HFFc6 (cell line): ENCODE measurements around the gene MYO1F. TPM values are rescaled to one million over a fixed set of nuclear protein-coding genes. Genes with fewer than 3 reads are reported as not detected.
A peak's percentile ranks its signal among the peaks of the same experiment; 100 is the strongest.

ENCODE experiments used
- DNase-seq: peaks from one replicate; pipeline ENCODE4 v3.0.0-alpha.2; 2018
- H3K27ac Mint-ChIP-seq: 2 replicates; pipeline ENCODE4 v1.8.0; 2020; ENCODE audit warnings: mild to moderate bottlenecking, mixed read lengths
- H3K27me3 Mint-ChIP-seq: 2 replicates; pipeline ENCODE4 v1.8.0; 2021; ENCODE audit warnings: mild to moderate bottlenecking, moderate library complexity, mixed read lengths; ENCODE audit not compliant: insufficient read depth
- H3K36me3 Mint-ChIP-seq: 2 replicates; pipeline ENCODE4 v1.8.0; 2021; ENCODE audit warnings: low read depth, mixed read lengths
- H3K4me1 Mint-ChIP-seq: 2 replicates; pipeline ENCODE4 v1.8.0; 2020; ENCODE audit warnings: low read depth, mixed read lengths
- H3K4me3 Mint-ChIP-seq: 2 replicates; pipeline ENCODE4 v1.8.0; 2020; ENCODE audit warnings: mild to moderate bottlenecking, moderate library complexity, mixed read lengths
- H3K9me3 Mint-ChIP-seq: 2 replicates; pipeline ENCODE4 v1.8.0; 2020; ENCODE audit warnings: mild to moderate bottlenecking, mixed read lengths
- CTCF ChIP-seq: fragments of 200-600 bp; sonication (generic); IDR thresholded peaks from 2 replicates; pipeline ENCODE4 v1.5.0; 2021; ENCODE audit warnings: antibody characterized with exemption, mild to moderate bottlenecking
- total RNA-seq, 6 experiments: library from RNA; stranded (reverse); fragmentation: NEBNext Ultra II Directional; extraction: Animal tissue kit (Norgen Biotek cat#: 25700); gene quantifications; 2 replicates in 1 of 6; 3 replicates in 5 of 6; pipeline ENCODE4 v1.2.3, GENCODE V29; 2021

Gene MYO1F
- total RNA-seq, 6 experiments from 2014 or later = 0.09 to 0.28 (median 0.19) TPM

GRCh38 chr19:8609279-8610040 is 32.2 kb upstream of the MYO1F start:
- Mint-ChIP-seq H3K27me3 (peaks cover 2% of the 10 kb centered on the region; the same call in 1 of the 2 replicates), H3K9me3 (peaks cover 5% of the 10 kb centered on the region; the same call in 1 of the 2 replicates), H3K36me3 (no peaks in the 10 kb centered on the region), H3K27ac (peak overlapping the region; percentile 53), H3K4me1 (peaks cover 33% of the 10 kb centered on the region), H3K4me3 (peak overlapping the region; percentile 84)
- TF ChIP-seq CTCF = peak; percentile 28; the same call in 1 of the 2 replicates
- peak; percentile 6 for DNase-seq

GRCh38 chr19:8608941-8609278 is 31.7 kb upstream of the MYO1F start:
- Mint-ChIP-seq H3K27ac (peak overlapping the region; percentile 19), H3K27me3 (peaks cover 2% of the 10 kb centered on the region; the same call in 1 of the 2 replicates), H3K9me3 (peaks cover 6% of the 10 kb centered on the region; the same call in 1 of the 2 replicates), H3K4me3 (peak overlapping the region; percentile 37), H3K4me1 (peaks cover 33% of the 10 kb centered on the region), H3K36me3 (no peaks in the 10 kb centered on the region)
- no peak for TF ChIP-seq CTCF
- no peak for DNase-seq

- Mint-ChIP-seq H3K9me3 (peaks cover 6% of the 10 kb centered on the region; the same call in 1 of the 2 replicates), H3K4me1 (peaks cover 33% of the 10 kb centered on the region), H3K27ac (no peak overlapping the region; the same call in 1 of the 2 replicates), H3K4me3 (no peak overlapping the region), H3K27me3 (peaks cover 4% of the 10 kb centered on the region), H3K36me3 (peaks cover 5% of the 10 kb centered on the region; the same call in 1 of the 2 replicates)
- no peak for DNase-seq
- TF ChIP-seq CTCF = no peak
Observed at GRCh38 chr19:8607386-8607785, 30.1 kb upstream of the MYO1F start.

GRCh38 chr19:8605514-8605913 is 28.3 kb upstream of the MYO1F start:
- no peak for DNase-seq
- peaks cover 28% of the 10 kb centered on the region for H3K4me1 Mint-ChIP-seq
- H3K27ac Mint-ChIP-seq = no peak overlapping the region
- TF ChIP-seq CTCF = no peak
- H3K27me3 Mint-ChIP-seq = peaks cover 4% of the 10 kb centered on the region
- H3K9me3 Mint-ChIP-seq = peaks cover 6% of the 10 kb centered on the region; the same call in 1 of the 2 replicates
- H3K4me3 Mint-ChIP-seq = no peak overlapping the region
- peaks cover 5% of the 10 kb centered on the region; the same call in 1 of the 2 replicates for H3K36me3 Mint-ChIP-seq

GRCh38 chr19:8601796-8602195 is 24.6 kb upstream of the MYO1F start:
- H3K27ac Mint-ChIP-seq = no peak overlapping the region
- peaks cover 4% of the 10 kb centered on the region for H3K27me3 Mint-ChIP-seq
- H3K4me3 Mint-ChIP-seq = no peak overlapping the region
- no peak for DNase-seq
- no peak for TF ChIP-seq CTCF
- no peaks in the 10 kb centered on the region for H3K4me1 Mint-ChIP-seq
- H3K36me3 Mint-ChIP-seq = peaks cover 5% of the 10 kb centered on the region; the same call in 1 of the 2 replicates
- peaks cover 6% of the 10 kb centered on the region; the same call in 1 of the 2 replicates for H3K9me3 Mint-ChIP-seq
